ENCODE results near the gene RELN.

- TF ChIP-seq SUZ12 (IDR thresholded peaks at IDR 0.05) (no peak), LEF1 (IDR thresholded peaks at IDR 0.05; ENCODE audit: borderline replicate concordance) (no peak)
Observed at GRCh38 chr7:103922407-103922806, 67.1 kb downstream of the RELN start.

Measured in HEK293T (cell line).